Neural progenitor cell (in vitro differentiated cells): Measurements from ENCODE around the gene SAC3D1. TPM values are rescaled to one million over a fixed set of nuclear protein-coding genes. Genes with fewer than 3 reads are reported as not detected.

Experiments
- DNase-seq: peaks from one replicate; pipeline ENCODE4 v3.0.0-alpha.2; 2016; ENCODE audit warnings: low spot score
- H2AFZ ChIP-seq: fragments of 200-600 bp; sonication (generic); replicated peaks from 2 replicates; pipeline ENCODE4 v1.6.1; 2016; ENCODE audit warnings: antibody characterized with exemption
- H3F3A ChIP-seq: fragments of 200-600 bp; sonication (generic); 2 replicates; pipeline ENCODE4 v1.6.1; 2016; ENCODE audit warnings: antibody characterized with exemption, low read depth
- H3K27ac ChIP-seq: fragments of 200-600 bp; sonication (generic); 2 replicates; pipeline ENCODE4 v1.5.1; 2016; ENCODE audit warnings: mild to moderate bottlenecking
- H3K27me3 ChIP-seq: fragments of 200-600 bp; sonication (generic); 2 replicates; pipeline ENCODE4 v1.6.1; 2016; ENCODE audit warnings: mild to moderate bottlenecking, moderate library complexity
- H3K36me3 ChIP-seq: fragments of 200-600 bp; sonication (generic); 2 replicates; pipeline ENCODE4 v1.5.1; 2016
- H3K4me1 ChIP-seq: fragments of 200-600 bp; sonication (generic); 2 replicates; pipeline ENCODE4 v1.6.1; 2016; ENCODE audit warnings: mixed run types
- H3K4me2 ChIP-seq: fragments of 200-600 bp; sonication (generic); 2 replicates; pipeline ENCODE4 v1.6.1; 2016
- H3K4me3 ChIP-seq: fragments of 200-600 bp; sonication (generic); 2 replicates; pipeline ENCODE4 v1.5.1; 2016
- H3K79me2 ChIP-seq: fragments of 200-600 bp; sonication (generic); 2 replicates; pipeline ENCODE4 v1.6.1; 2016; ENCODE audit warnings: low read depth
- H3K9ac ChIP-seq: fragments of 200-600 bp; sonication (generic); 2 replicates; pipeline ENCODE4 v1.6.1; 2016
- H3K9me3 ChIP-seq: fragments of 200-600 bp; sonication (generic); 2 replicates; pipeline ENCODE4 v1.5.1; 2016; ENCODE audit warnings: low read depth
- H4K20me1 ChIP-seq: fragments of 200-600 bp; sonication (generic); 2 replicates; pipeline ENCODE4 v1.6.1; 2016; ENCODE audit warnings: low read depth
- H3K27ac Mint-ChIP-seq: 3 replicates; pipeline ENCODE4 v1.8.0; 2021; ENCODE audit warnings: mixed read lengths
- H3K27me3 Mint-ChIP-seq: 2 replicates; pipeline ENCODE4 v1.8.0; 2022; ENCODE audit warnings: low read depth, mild to moderate bottlenecking, inconsistent platforms, moderate library complexity, mixed read lengths; ENCODE audit not compliant: insufficient read depth
- H3K36me3 Mint-ChIP-seq: 3 replicates; pipeline ENCODE4 v1.8.0; 2021; ENCODE audit warnings: mixed read lengths
- H3K4me1 Mint-ChIP-seq: 3 replicates; pipeline ENCODE4 v1.8.0; 2021; ENCODE audit warnings: mixed read lengths
- H3K4me3 Mint-ChIP-seq: 3 replicates; pipeline ENCODE4 v1.8.0; 2021; ENCODE audit warnings: mild to moderate bottlenecking, moderate library complexity, mixed read lengths
- H3K9me3 Mint-ChIP-seq: 3 replicates; pipeline ENCODE4 v1.8.0; 2020; ENCODE audit warnings: mixed read lengths
- EZH2 ChIP-seq: fragments of 200-600 bp; sonication (generic); IDR thresholded peaks from 2 replicates; pipeline ENCODE4 v1.6.1; 2017; ENCODE audit warnings: antibody characterized with exemption, mild to moderate bottlenecking, moderate library complexity
- EZH2phosphoT487 ChIP-seq: fragments of 200-600 bp; sonication (generic); IDR thresholded peaks from 2 replicates; pipeline ENCODE4 v1.6.1; 2017; ENCODE audit warnings: antibody characterized with exemption
- total RNA-seq: library from RNA; depleted of rRNA; stranded (reverse); fragments of >200 nt; gene quantifications from 2 replicates; pipeline ENCODE4 v1.2.3, GENCODE V29; 2015; ENCODE audit warnings: low replicate concordance
- TF ChIP-seq, protein P1 (sequence below): fragments of 200-600 bp; sonication (generic); IDR thresholded peaks from 2 replicates; pipeline ENCODE4 v1.5.1; 2017; ENCODE audit warnings: antibody characterized with exemption, mild to moderate bottlenecking

Gene SAC3D1
- total RNA-seq, 1 donor from 2014 or later = 3.0 TPM

DNA sequence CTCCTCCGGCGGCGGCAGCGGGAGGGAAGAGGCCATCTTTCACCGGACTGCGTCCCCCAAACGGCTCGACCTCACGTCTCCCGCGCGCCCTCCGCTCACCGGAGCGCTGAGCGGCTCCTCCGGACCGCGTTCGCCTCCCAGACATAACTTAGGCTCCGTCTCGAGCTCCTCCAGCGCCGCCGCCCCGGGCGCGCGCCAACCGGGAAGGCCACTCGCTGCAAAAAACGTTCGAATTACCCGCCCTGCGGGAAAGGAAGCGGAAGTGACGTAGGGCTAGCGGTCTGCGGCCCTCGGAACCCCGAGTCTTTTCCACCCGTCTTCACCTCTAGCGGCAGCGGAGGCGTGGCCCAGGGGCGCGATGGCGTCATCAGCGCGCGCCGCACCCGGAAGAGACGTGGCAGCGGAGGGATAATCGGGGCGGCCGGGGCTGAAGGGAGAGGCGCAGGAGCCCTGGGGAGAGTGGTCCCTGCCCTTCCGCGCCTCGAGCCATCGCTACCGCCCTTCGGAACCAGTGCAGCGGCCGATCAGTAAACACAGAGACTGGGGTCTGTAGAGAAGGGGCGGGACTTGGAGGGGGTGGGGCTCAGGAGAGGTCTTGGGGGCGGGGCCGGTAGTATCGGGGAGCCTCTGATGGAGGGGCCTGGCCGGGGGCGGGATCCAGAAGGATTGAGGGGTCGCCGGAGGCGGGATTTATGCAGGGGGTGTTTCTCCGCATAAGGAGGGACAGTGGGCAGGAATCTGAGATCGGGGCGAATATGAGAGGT lies 43.0 kb downstream of the SAC3D1 start, which contains the start of the genes CDCA5 and ZFPL1:
Gene CDCA5, minus strand, starts transcription at position 207 of the 764 bp plus-strand sequence. Its CDS starts 62 bp downstream, at position 145.
Gene ZFPL1, plus strand, starts transcription at position 389 of the 764 bp plus-strand sequence. CDS start 477 bp downstream, outside the sequence.
- Mint-ChIP-seq H3K36me3 (peaks cover 14% of the 10 kb centered on the region), H3K9me3 (no peaks in the 10 kb centered on the region), H3K4me1 (peaks cover 23% of the 10 kb centered on the region), H3K27me3 (peaks cover 4% of the 10 kb centered on the region), H3K27ac (peak within 1 kb of the TSS; percentile 96), H3K4me3 (peak within 1 kb of the TSS; percentile 98)
- peaks cover 14% of the 10 kb centered on the region for H3K4me1 ChIP-seq
- H3K9ac ChIP-seq = peak within 1 kb of the TSS; percentile 90
- H3K9me3 ChIP-seq = no peaks in the 10 kb centered on the region
- peak; percentile 98 for DNase-seq
- TF ChIP-seq, protein P1, sequence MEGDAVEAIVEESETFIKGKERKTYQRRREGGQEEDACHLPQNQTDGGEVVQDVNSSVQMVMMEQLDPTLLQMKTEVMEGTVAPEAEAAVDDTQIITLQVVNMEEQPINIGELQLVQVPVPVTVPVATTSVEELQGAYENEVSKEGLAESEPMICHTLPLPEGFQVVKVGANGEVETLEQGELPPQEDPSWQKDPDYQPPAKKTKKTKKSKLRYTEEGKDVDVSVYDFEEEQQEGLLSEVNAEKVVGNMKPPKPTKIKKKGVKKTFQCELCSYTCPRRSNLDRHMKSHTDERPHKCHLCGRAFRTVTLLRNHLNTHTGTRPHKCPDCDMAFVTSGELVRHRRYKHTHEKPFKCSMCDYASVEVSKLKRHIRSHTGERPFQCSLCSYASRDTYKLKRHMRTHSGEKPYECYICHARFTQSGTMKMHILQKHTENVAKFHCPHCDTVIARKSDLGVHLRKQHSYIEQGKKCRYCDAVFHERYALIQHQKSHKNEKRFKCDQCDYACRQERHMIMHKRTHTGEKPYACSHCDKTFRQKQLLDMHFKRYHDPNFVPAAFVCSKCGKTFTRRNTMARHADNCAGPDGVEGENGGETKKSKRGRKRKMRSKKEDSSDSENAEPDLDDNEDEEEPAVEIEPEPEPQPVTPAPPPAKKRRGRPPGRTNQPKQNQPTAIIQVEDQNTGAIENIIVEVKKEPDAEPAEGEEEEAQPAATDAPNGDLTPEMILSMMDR = no peak
- no peak for TF ChIP-seq EZH2
- no peak for TF ChIP-seq EZH2phosphoT487
- peaks cover 5% of the 10 kb centered on the region for H3K36me3 ChIP-seq
- peak within 1 kb of the TSS; percentile 91 for H3K4me3 ChIP-seq
- H4K20me1 ChIP-seq = no peaks in the 10 kb centered on the region
- peaks cover 19% of the 10 kb centered on the region for H3F3A ChIP-seq
- H3K27me3 ChIP-seq = no peaks in the 10 kb centered on the region
- peak within 1 kb of the TSS; percentile 83 for H2AFZ ChIP-seq
- peaks cover 50% of the 10 kb centered on the region for H3K79me2 ChIP-seq
- peak within 1 kb of the TSS; percentile 93 for H3K27ac ChIP-seq
- H3K4me2 ChIP-seq = peak within 1 kb of the TSS; percentile 96

- Histone ChIP-seq H3K79me2 (peaks cover 48% of the 10 kb centered on the region), H3K4me1 (peaks cover 14% of the 10 kb centered on the region), H3K27me3 (no peaks in the 10 kb centered on the region), H3K27ac (peak overlapping the region; percentile 93), H3F3A (peaks cover 14% of the 10 kb centered on the region), H4K20me1 (no peaks in the 10 kb centered on the region), H3K4me2 (peak overlapping the region; percentile 96), H2AFZ (peak overlapping the region; percentile 83), H3K4me3 (peak overlapping the region; percentile 91), H3K36me3 (peaks cover 5% of the 10 kb centered on the region), H3K9me3 (no peaks in the 10 kb centered on the region), H3K9ac (peak overlapping the region; percentile 90)
- peak overlapping the region; percentile 96 for H3K27ac Mint-ChIP-seq
- H3K9me3 Mint-ChIP-seq = no peaks in the 10 kb centered on the region
- no peak for TF ChIP-seq EZH2phosphoT487
- TF ChIP-seq EZH2 = no peak
- TF ChIP-seq, protein P1 = no peak
- H3K4me1 Mint-ChIP-seq = peaks cover 23% of the 10 kb centered on the region
- H3K36me3 Mint-ChIP-seq = peaks cover 14% of the 10 kb centered on the region
- DNase-seq = no peak
- H3K4me3 Mint-ChIP-seq = peak overlapping the region; percentile 98
- H3K27me3 Mint-ChIP-seq = peaks cover 9% of the 10 kb centered on the region
These were observed 43.8 kb downstream of the SAC3D1 start for GRCh38 chr11:65084598-65085375.

- no peak for TF ChIP-seq EZH2
- no peak for TF ChIP-seq EZH2phosphoT487
- TF ChIP-seq, protein P1 = no peak
- Histone ChIP-seq H3K4me2 (peak overlapping the region; percentile 96), H3K9ac (no peak overlapping the region), H3K36me3 (peaks cover 4% of the 10 kb centered on the region), H3F3A (peaks cover 12% of the 10 kb centered on the region), H4K20me1 (no peaks in the 10 kb centered on the region), H3K9me3 (no peaks in the 10 kb centered on the region), H3K79me2 (peaks cover 46% of the 10 kb centered on the region), H3K4me1 (peaks cover 14% of the 10 kb centered on the region), H2AFZ (no peak overlapping the region), H3K27me3 (no peaks in the 10 kb centered on the region), H3K27ac (no peak overlapping the region), H3K4me3 (no peak overlapping the region)
- Mint-ChIP-seq H3K27ac (no peak overlapping the region), H3K9me3 (no peaks in the 10 kb centered on the region), H3K4me1 (peaks cover 23% of the 10 kb centered on the region), H3K36me3 (peaks cover 11% of the 10 kb centered on the region), H3K4me3 (peak overlapping the region; percentile 98), H3K27me3 (peaks cover 9% of the 10 kb centered on the region)
- DNase-seq = no peak
These were observed 44.4 kb downstream of the SAC3D1 start for GRCh38 chr11:65085446-65085845.
